ENCODE measurements around the gene ZNF710.
A peak's percentile ranks its signal among the peaks of the same experiment; 100 is the strongest.

ZNF710 gene

DNA sequence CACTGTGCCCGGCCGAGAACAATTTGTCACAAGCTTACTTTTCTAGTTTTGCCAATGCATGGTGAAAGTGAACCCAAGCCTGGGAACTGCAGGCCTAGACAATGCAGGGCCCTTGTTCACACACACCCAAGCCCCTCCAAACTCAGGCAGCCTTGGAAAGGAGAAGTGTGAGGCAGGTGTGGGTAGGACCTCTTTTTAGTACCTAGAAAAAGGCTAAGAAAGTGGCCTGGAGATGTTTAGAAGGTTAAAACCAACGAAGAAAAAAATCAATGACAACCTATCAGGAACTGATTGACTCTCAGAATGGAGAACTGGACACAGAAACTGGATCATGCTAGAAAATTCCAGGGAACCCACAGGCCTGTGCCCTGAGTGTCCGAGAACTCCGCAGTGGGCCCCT, 82.3 kb downstream of the ZNF710 start:
- DNase-seq: no peak

DNA sequence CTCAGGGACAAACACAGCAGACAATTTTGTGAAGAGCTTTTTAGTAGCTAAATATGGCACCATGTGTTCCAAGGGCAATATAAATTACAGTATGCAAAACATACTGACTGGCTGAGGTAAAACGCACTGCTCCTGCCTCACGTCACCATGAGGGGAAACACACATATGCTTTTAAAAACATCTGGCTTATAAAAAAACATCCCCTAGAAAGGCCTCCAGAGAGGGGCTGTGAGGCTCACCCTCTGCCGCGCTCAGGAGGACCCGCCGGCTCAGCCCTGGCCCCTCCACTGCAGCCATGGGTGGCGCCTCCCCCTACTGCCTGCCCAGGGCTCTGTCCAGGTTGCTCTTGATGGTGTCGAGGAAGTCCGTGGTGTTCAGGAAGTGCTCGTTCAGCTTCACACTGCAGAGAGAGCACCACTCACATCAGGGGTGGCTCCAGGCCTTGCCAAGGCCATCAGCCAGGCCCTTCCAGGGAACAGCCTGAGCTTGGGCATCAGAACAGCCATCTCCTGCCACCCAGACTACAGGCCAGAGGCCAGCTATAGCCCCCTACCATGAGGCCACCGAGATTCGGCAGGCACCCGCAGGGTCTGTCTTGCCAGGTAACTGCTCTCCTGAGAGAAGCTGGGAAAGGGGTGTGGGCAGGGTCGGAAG, 83.0 kb downstream of the ZNF710 start:
- no peak for DNase-seq

DNA sequence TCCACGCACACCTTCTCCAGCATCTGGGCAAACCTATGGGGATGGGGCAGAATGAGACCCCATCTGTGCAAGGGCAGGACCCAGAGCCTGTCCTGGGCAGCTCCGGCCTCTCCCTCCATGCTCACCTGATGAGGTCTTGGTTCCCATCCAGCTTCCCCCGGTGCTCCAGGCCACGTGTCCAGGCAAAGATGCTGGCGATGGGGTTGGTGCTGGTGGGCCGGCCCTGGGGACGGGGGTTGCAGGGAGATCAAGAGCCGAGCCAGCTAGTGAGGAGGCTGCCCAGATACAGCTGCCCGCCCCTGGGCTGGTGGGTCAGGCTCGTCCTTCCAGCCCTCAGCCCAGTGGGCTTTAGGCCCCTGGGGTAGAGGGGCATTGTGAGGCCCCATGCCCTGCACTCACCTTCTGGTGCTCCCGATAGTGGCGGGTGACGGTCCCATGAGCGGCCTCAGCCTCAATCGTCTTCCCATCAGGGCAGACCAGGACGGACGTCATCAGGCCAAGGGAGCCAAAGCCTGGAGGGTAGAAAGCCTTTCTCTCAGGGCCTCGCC, 83.8 kb downstream of the ZNF710 start:
- no peak for DNase-seq

DNA sequence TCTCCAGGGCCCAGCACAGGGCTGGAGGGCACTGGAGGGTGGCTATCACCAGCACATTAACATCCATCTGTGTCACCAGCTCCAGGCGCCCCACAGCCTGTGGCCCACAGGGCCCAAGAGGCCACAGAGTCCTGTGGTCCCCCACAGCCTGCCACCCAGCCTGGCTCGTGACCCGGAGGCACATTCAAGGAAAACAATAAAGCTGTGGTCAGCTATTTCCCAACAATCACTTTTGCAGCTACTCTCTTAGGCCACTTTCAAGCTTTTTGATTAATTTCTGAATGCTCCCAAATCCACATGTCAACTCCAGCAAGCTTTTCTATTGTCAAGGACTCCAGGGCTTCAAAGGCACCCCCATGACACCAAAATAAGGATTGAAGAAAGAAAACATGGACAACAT, 84.4 kb downstream of the ZNF710 start:
- no peak for DNase-seq

DNA sequence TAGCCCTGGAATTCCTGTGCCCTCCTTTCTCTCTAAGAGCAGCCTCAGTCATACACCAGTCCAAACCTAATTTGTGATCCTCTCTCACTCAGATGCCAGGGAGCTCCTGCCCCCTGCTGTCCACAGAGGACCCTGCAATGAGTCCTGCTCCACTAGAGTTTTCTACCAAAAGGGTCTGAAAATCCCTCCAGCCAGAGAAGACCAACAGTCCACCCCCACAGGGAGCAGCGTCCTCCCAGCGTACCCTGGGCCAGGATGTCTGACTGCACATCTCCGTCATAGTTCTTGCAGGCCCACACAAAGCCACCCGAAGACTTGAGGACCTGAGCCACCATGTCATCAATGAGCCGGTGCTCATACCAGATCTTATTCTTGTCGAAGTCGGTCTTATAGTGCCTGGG, 85.7 kb downstream of the ZNF710 start:
- DNase-seq: peak; percentile 62

DNA sequence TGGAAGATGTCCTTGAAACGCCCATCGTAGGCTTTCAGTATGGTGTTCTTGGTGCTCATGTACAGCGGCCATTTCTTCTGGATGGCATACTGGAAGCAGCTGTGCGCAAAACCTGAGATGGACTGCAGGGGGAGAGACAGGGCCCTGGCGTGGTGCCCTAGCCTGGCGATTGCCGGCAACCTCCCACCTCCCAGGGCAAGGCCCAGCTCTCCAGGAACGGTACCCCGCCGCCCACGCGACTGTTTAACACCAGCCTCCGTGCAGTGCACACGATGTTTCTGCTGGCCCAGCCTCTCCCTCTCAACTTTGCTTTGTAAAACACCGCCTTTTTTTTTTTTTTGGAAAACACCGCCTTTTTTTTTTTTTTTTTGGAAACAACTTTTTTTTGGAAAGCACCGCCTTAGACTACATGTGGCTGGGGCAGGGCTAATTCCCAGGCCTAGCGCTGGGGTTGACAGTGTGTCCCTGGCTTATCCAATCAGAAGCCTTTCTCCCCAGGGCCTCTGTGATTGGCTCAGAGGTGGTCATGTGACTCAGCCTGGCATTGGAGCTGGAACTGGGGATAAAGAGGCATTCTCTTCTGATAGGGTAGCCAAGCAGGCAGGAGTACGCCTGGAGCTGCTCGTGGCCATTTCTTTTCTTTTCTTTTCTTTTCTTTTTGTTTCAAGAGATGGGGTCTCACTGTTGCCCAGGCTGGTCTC, 86.5 kb downstream of the ZNF710 start:
- no peak for DNase-seq

DNA sequence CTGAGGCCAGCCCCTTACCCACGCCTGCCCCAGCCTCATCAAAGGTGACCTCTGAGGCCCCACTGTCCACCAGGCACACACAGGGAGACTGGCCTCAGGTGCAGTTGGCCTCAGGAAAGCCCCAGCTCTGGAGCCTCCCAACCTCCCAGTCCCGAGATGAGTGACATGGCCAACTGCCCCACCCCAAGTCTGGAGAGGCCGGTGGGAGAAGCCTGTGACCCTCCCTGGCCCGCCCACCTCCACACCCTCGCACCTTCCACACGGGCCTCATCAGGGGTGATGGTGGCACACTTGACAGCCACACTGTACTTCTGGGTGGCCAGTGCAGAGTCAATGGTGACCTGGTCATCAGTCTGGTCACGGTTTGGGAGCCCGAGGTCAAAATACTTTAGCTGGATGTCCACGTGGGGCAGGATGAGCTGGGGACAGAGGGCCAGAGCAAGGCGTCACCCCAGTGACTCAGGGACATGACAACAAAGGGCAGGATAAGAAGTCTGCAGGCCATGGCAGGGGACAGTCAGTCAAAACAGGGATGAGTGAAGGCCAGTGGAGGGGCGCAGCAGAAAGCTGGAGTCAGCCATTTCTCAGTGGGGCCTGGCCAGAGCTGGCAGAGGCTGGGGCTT, 89.2 kb downstream of the ZNF710 start:
- DNase-seq: no peak

DNA sequence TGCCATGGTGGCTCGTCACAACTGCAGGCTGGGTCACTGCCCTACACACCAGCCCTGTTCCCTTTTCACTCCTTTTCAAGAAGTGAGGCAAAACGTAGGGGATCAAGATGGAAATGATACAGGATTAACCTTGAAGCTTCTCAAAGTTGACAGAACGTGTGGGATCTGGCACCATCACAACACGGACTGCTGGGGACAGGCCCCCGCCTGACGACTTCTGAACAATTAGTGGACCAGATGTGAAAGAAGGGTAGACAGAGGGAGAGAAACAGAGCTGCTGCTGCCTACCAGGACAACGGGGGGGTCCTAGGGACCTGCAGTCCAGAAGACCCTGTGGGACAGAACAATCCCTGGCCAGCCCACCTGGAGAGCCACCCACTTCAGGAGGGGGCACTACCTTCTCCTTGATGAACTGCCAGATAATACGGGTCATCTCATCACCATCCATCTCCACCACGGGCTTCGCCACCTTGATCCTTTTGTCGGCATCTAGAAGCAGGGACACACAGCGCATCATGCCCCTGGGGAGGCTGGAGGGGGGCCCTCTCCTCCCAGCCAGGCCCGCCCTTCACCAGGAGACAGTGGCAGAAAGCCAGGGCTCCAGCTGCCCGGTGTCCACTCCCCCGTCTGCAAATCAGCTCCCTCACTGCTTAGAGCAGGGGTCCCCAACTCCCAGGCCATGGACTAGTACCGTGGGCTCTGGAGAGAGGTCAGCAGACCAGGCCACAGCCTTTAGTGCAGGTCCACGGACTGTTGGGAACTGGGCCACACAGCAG, 90.2 kb downstream of the ZNF710 start:
- no peak for DNase-seq

DNA sequence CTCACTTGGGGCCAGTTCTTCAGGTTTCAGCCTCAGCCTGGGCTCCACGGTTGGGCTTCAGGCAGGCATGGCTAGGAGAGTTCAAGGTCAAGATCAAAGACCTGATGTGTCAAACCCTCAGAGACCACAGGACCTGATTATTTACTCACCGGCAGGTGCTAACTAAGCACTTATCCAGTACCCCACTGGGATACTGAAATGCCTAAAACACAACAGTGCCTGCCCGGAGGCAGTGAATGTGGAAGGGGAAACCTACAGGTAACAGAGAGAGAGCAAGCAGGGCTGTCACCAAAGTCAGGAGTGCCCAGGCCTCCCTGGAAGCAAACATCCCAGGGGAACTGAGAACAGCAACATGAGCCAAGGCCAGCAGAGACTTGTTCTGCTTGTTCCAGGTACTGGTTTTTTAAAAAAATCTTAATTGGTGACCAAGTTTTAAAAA, 94.4 kb downstream of the ZNF710 start:
- DNase-seq: peak; percentile 28

DNA sequence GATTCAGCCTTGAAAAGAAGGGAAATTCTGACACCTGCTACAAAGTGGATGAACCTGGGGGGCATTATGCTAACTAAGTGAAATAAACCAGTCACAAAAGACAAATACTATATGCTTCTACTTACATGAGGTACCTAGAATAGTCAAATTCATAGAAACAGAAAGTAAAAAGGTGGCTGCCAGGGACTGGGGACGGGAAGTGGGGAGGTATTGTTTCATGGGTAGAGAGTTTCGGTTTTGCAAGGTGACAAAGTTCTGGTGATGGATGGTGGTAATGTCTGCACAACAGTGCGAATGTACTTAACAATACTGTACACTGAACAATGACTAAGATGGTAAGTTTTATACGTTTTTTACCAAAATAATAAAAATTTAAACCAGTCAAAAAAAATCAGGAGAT, 96.4 kb downstream of the ZNF710 start:
- peak; percentile 70 for DNase-seq

DNA sequence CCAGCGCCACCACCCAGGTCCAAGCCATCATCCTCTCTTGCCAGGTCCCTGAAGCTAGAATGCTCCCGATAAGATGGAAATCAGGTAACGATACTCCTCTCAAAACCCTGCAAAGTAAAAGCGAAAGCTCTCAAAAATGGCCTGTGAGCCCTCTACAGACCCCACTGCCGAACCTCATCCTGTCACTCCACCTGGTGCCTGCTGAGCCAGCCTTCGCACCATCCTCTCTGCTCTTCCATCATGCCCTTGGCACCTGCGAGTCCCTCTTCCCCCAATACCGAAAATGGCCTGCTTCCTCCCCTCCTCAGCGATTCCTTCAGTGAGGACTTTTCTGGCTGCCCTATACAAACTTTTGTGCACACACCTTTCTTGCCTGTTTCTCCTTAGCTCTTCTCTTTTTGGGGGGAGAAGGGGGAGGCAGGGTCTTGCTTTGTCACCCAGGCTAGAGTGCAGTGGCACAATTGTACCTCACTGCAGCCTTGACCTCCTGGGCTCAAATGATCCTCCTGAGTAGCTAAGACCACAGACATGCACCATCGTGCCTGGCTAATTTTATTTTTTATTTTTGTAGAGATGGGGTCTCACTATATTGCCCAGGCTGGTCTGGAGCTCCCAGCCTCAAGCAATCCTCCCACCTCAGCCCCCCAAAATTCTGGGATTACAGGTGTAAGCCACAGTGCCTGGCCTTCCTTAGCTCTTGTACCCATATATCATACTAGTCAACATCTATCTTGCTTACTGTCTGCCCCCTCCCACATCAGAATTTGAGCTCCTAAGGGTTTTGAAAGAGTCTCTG, 98.1 kb downstream of the ZNF710 start:
- DNase-seq: peak; percentile 67

DNA sequence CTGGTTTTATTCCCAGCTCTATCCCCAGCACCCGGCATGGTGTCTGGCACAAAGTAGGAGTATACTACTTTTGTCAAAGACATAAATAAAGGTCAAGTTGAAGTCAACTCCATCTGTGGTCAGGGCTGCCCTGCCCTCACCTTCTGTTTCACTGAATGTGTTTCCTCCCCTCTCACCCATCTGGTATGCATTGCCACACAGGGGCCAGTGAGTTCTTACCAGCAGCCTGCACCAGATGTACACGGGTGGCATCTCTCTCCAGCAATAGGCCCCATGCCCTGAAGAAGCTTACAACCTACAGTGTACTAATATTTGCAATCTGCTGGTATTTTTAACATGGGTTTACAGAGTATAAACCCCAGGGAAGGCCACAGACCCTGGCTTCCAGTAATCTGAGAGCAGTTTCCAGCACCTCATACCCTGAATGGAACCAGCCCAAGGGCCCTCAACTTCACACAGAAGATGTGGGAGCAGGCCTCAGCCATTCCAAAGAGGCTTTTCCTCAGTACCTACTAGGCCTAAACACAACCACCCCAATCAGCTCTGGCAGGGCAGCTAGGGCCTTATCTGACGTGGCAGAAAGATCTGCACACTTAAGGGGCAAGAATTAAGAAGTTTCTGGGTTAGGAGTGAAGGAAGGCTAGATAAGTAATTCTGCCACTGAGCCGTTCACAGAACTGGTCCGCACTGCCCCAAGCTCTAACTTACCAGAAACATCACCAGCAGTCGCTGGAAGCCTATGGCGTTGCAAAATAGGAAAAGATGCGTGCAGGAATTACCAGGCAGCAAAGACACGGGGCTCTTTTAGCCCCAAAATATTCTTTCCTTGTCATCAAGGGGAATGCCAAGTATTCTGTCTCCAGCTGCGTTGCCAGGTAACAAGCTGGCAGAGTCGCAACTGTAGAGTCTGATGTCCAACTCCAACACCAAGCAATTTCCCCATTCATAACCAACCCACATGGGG, 99.0 kb downstream of the ZNF710 start:
- DNase-seq: peak; percentile 27

DNA sequence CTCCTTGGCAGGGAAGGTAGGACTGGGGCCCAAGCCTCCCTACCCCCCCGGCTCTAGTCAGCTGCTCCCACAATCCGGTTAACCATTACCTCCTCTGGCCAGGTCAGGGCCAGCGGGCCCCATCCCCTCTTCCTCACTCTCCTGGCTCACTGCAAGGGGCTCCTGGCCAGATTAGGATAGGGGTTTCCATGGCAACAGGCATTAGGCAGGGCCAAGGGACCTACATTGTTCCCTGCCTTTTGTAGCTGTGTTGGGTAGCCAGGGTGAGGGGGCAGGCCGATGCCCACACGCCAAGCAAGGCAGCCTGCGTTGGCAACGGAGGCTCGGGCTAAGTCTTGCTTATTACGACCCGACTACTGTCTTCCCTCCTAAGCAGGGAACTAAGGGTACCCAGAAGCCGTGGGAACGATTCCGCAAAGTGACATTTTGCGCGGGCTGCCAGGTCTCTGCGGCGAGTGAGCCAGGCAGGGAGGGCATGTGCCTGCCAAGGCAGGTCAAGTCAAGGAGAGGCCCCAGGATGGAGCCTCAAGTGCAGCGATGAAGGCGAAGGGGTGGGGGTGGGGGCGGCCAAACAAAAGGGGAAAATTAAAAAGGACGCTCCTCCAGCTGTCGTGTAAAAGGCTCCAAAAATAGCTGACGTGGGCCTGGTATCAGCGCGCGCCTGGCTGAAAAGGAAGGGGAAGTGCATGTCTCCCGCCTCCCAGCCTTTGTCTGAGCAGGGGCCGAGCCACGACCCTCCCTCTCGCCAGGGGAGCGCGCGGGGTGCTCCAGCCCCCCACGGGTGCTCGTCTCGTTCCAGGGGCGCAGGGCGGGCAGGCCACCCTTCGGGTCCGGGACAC, 100.2 kb downstream of the ZNF710 start:
- peak; percentile 55 for DNase-seq

DNA sequence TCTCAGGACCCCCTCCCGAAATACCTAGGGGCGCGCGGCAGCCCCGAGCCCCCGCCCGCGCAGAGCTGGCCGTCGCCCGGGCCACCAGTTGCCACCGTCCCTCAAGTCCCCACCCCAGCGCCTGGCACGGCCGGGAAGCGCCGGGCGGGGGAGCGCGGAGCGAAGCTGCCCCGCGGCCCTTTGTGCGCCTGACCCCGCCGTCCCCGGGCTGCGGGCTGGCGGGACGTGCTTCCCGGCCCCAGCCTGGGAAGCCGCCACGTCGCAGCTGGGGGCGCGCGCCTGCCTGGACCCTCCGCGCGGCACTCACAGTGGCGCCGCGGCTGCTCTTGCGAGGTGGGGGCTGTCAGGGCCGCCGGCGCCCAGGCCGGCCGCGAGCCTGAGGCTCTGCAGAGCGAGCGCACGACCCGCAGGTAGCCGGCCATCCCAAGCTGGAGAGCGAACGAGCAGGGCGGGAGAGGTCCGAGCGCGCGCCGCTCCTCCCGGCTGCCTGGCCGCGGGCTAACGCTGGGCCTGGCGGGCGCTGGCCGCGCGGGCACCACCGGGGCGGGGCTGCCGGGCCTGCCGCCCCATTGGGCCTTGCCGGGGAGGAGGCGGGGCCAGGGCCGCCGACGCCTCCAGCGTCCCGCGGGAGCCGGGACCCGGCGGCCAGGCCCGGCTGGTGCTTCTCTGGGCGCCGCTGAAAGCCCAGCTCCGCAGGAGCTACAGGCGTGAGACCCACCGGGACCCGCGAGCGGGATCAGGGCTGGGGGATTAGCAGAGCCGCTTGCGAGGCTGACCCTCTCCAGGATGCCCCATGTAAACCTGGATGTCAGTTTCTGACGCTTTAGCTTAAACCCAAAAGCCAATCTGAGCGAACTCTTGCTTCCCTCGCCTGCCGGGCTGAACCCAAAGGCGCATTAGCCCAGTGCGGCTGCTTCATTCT, 101.1 kb downstream of the ZNF710 start, which contains the start of gene IDH2:
Gene IDH2, minus strand, starts transcription at position 500 of the 922 bp plus-strand sequence. Its CDS starts 78 bp downstream, at position 422.
- peak; percentile 79 for DNase-seq

DNA sequence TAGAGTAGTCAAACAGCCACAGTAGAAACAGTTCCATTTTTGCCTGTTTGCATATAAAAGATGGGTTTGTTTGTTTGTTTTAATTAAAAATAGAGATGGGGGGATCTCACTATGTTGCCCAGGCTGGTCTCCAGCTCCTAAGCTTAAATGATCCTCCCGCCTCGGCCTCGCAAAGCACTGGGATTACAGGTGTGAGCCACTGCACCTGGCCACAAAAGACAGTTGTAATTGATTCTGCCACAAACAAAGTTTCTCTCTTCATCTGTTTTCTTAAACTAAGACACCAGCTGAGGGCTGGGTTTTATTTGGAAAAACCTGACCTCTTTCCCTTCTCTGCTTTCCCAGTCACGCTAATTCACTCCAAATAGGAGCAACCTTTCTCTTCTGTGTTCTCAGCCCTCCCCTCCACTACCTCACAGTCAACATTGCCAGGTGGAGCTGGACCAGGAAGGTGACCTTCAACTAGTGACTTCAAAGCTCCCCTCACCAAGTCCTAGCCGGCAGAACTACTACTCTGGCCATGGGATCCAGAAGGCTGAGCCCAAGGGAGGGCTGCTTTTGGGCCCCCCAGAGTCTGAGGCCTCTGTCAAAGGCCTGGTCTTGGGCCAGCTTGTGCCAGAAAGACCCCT, 102.7 kb downstream of the ZNF710 start:
- DNase-seq: no peak

DNA sequence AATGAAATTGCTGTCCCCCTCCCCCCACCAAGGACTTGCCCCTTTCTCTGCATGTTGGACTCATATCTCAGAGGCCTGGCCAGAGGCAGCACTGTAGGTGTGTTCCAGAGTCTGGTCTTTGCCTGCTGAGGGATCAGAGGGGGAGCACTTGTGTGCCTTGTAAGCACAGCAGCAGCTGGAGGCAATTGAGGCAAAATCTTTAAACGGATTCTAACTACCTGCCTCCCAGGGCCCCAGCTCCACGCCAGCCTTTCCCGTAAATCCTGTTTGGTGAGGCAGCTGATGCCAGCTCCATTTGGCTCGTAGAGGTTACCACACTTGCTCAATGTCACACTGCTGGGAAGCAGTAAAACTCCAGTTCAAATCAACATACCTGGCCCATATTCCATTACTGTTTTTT, 103.4 kb downstream of the ZNF710 start:
- no peak for DNase-seq

DNA sequence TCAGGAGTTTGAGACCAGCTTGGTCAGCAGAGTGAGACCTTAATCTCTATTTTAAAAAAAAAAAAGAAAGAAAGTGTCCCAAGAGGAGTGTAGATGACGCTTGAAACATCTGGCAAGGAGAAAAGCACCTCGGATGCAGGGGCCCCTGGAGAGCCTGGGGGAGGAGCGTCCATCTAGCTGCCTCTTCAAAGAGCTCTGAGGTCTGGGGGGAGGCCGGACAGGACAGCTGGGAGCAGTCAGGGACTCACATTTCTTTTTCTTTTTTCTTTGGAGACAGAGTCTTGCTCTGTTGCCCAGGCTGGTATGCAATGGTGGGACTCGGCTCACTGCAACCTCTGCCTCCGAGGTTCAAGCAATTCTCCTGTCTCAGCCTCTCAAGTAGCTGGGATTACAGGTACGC, 104.4 kb downstream of the ZNF710 start:
- no peak for DNase-seq

DNA sequence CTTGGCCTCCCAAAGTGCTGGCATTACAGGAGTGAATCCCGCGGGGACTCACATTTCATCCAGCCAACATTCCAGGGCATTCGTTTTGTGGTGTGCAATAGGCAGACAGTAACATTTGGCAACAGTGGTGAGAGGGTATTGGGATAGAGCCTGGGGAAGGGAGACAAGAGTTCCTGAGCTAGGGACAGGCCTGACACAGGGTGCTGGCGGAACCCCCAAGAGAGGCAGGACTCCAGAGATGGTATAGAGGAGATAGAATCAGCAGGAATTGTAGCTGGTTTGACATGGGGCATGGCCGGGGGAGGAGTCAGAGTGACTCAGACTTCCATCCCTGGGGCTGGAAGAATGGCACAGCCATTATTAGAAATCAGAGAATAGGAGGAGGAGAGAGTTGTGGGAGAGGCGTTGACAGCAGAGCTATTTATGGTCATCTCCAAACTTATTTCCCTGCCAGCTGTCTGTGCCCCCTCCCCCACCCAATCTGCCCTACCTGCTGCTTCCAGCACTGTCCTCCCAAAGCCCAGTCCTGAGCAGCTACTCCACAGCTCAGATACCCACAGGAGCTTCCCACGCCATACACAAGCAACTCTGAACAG, 105.5 kb downstream of the ZNF710 start:
- no peak for DNase-seq
